Prostate gland (tissue), 2 donors: ENCODE data around the gene HPCA. TPM values are rescaled to one million over a fixed set of nuclear protein-coding genes. Genes with fewer than 3 reads are reported as not detected.

Experiments used
- DNase-seq: peaks from one replicate; pipeline ENCODE4 v3.0.0-alpha.2; 2019; ENCODE audit warnings: low spot score
- H3K27ac ChIP-seq, 2 donors: fragments of 200-600 bp; sonication (generic); 2 replicates each; pipeline ENCODE4 v1.5.1; 2017 to 2019
- H3K27me3 ChIP-seq: fragments of 200-600 bp; sonication (generic); replicated peaks from 2 replicates; pipeline ENCODE4 v1.5.1; 2019; ENCODE audit not compliant: insufficient read depth
- H3K36me3 ChIP-seq, 2 donors: fragments of 200-600 bp; sonication (generic); 1 replicate in 1 of 2; 2 replicates in 1 of 2; pipeline versions ENCODE4 v1.5.1 to v1.8.1; 2017 to 2019
- H3K4me1 ChIP-seq: fragments of 200-600 bp; sonication (generic); replicated peaks from 2 replicates; pipeline ENCODE4 v1.5.1; 2019
- H3K4me3 ChIP-seq, 2 donors: fragments of 200-600 bp; sonication (generic); 2 replicates each; pipeline ENCODE4 v1.5.1; 2017 to 2019
- H3K9me3 ChIP-seq: fragments of 200-600 bp; sonication (generic); 2 replicates; pipeline ENCODE4 v1.5.1; 2017
- CTCF ChIP-seq, 4 experiments: fragments of 200-600 bp in 2 of 4; fragments of 450-650 bp in 2 of 4; sonication (generic) in 2 of 4; IDR thresholded peaks; 1 replicate in 3 of 4; 2 replicates in 1 of 4; pipeline ENCODE4 v1.5.1; 2016 to 2019; ENCODE audit warnings: antibody characterized with exemption in 4 of 4, mild to moderate bottlenecking in 2 of 4, moderate library complexity in 2 of 4
- POLR2A ChIP-seq: fragments of 450-650 bp; IDR thresholded peaks from one replicate; pipeline ENCODE4 v1.6.1; 2016; ENCODE audit warnings: antibody characterized with exemption, mild to moderate bottlenecking
- POLR2AphosphoS5 ChIP-seq: sonication (generic); formaldehyde crosslinking; IDR thresholded peaks from one replicate; pipeline ENCODE4 v1.6.1; 2017; ENCODE audit warnings: antibody characterized with exemption
- WGBS: methylation state at CpG from one replicate; pipeline ENCODE4 v1.1.5; 2018; 5-methylcytosine and 5-hydroxymethylcytosine counted together
- intact Hi-C: fragments of 100-400 bp; cut with DNase I; formaldehyde crosslinking; loops from one replicate; pipeline ENCODE4 v1.14.2; 2022
- total RNA-seq, 2 donors: library from RNA; depleted of rRNA; stranded (reverse); fragments of >200 nt; gene quantifications; one replicate each; pipeline ENCODE4 v1.1.0, GENCODE V29; 2016

The HPCA gene
- total RNA-seq, 2 donors from 2014 or later = 1.6 TPM; not detected in 1

- Histone ChIP-seq H3K27me3 (no peaks in the 10 kb centered on the region), H3K9me3 (no peaks in the 10 kb centered on the region), H3K4me1 (no peaks in the 10 kb centered on the region), H3K27ac (no peak overlapping the region), H3K4me3 (no peak overlapping the region), H3K36me3 (no peaks in the 10 kb centered on the region)
- DNase-seq = no peak
- 90% methylated on average over 26 of the region's 26 CpGs for WGBS
- intact Hi-C loops = no loop called here
- TF ChIP-seq POLR2AphosphoS5 = no peak
- no peak for TF ChIP-seq POLR2A
- TF ChIP-seq CTCF (IDR thresholded peaks at IDR 0.05) = no peak
Measured at GRCh38 chr1:32895325-32896215, 9.3 kb downstream of the HPCA start.

GRCh38 chr1:32896451-32896850, 10.2 kb downstream of the HPCA start:
- WGBS = 74% methylated on average over 5 of the region's 5 CpGs
- Histone ChIP-seq H3K27me3 (no peaks in the 10 kb centered on the region), H3K4me3 (no peak overlapping the region), H3K27ac (no peak overlapping the region), H3K4me1 (no peaks in the 10 kb centered on the region), H3K9me3 (no peaks in the 10 kb centered on the region), H3K36me3 (no peaks in the 10 kb centered on the region)
- intact Hi-C loops = no loop called here
- TF ChIP-seq POLR2AphosphoS5 (no peak), POLR2A (no peak), CTCF (IDR thresholded peaks at IDR 0.05) (no peak)
- no peak for DNase-seq

- DNase-seq = no peak
- Histone ChIP-seq H3K4me1 (no peaks in the 10 kb centered on the region), H3K4me3 (no peak overlapping the region), H3K27me3 (no peaks in the 10 kb centered on the region), H3K36me3 (no peaks in the 10 kb centered on the region), H3K9me3 (no peaks in the 10 kb centered on the region), H3K27ac (no peak overlapping the region)
- TF ChIP-seq POLR2AphosphoS5 (no peak), POLR2A (no peak), CTCF (IDR thresholded peaks at IDR 0.05) (no peak)
- WGBS = 79% methylated on average over 11 of the region's 11 CpGs
- intact Hi-C loops = no loop called here
Measured at GRCh38 chr1:32897082-32898049, 11.1 kb downstream of the HPCA start.

GRCh38 chr1:32898056-32898455, 11.8 kb downstream of the HPCA start:
- Histone ChIP-seq H3K36me3 (no peaks in the 10 kb centered on the region), H3K27ac (no peak overlapping the region), H3K4me1 (no peaks in the 10 kb centered on the region), H3K4me3 (no peak overlapping the region), H3K9me3 (no peaks in the 10 kb centered on the region), H3K27me3 (no peaks in the 10 kb centered on the region)
- WGBS = 92% methylated on average over 9 of the region's 9 CpGs
- DNase-seq = no peak
- intact Hi-C loops = no loop called here
- TF ChIP-seq CTCF (IDR thresholded peaks at IDR 0.05) (no peak), POLR2A (no peak), POLR2AphosphoS5 (no peak)
